GM21423 (cell line): Measurements from ENCODE around the gene SLC43A2.

Source experiments
- ATAC-seq: cut with Tn5 transposase; IDR thresholded peaks from one replicate; pipeline ENCODE4 v1.9.1; 2021; ENCODE audit warnings: mild to moderate bottlenecking, moderate library complexity; ENCODE audit not compliant: unreplicated experiment

Gene SLC43A2

DNA sequence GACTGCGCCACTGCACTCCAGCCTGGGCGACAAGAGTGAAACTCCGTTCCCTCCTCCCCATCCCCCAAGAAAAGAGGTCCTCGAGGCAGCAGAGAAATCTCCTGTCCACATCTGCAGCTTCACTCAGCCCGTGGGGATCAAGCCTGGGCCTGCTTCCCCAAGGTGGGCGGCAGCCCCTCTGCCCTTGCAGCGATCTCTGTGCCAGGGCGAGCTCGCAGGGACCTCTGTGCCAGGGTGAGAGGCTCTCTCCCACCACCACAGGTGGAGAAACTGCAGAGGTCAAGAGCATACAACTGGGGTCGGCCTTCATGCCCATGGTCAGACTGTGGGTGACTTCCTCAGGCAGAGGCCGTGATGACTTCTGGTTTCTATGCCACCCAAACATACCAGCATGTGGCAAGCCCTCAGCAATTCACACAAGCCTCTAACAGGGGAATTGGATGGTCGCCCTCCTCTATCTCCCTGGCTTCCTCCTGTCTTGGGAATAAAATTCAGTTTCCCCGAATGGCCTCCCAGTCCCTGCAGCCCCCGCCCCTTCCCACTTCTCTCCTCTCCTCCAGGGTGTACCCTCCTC lies 5.5 kb downstream of the SLC43A2 start:
- ATAC-seq, result no peak

GRCh38 chr17:1621273-1621954 lies 7.2 kb downstream of the SLC43A2 start:
- no peak for ATAC-seq

DNA sequence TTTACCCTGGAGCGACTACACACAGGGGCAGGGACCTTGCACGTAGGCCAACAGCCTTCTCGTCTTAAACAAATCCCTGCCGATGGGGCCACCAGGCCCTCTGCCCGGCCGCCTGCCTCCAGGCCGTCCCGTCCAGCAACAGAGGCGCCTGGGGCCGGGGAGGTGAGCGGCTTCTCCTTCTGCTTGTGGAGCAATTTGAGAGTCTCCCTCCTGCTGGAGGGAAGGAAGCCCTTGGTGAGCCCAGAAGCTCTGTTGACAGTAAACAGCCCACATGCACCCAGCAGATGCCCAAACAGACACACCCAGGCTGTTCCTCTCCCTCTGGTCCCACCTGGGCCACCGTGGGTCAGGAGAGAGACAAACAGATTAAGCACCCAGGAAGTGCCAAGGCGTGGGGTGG lies 8.1 kb downstream of the SLC43A2 start:
- ATAC-seq, result no peak

GRCh38 chr17:1617620-1618174 lies 10.9 kb downstream of the SLC43A2 start:
- ATAC-seq, result no peak

DNA sequence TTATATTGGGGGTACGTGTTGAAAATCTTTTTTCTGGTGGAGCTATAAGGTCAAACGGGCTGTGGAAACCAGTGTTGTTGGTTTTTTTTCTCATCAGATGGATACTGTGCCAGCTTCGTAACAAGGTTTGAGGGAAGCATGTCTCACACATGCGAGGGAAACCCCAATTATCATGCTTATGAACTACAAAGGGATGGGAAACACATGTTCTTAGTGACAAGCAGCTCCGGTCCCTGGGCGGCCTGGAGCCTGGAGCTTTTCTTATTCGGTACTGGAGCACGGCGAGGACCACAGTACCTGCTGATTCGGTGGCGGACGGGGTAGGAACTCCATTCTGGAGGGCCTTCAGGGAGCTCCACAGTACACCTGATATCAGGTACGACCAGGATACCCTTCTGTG lies 12.5 kb downstream of the SLC43A2 start:
- no peak for ATAC-seq

- no peak for ATAC-seq
Measured at GRCh38 chr17:1612400-1612799, 16.2 kb downstream of the SLC43A2 start.

DNA sequence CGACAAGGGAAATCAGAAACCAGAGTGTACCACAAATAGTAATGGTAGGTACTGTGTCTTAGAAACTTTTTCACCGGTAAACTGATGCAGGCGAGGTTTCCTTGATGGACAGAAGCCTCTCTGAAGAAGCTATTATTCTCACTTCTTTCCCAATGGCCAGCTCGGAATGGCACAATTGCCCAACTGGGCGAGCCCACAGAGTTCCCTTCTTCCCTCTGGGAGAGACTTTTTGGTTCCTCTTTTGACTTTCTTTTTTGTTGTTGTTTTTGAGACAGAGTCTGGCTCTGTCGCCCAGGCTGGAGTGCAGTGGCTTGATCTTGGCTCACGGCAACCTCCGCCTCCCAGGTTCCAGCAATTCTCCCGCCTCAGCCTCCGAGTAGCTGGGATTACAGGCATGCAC lies 16.9 kb downstream of the SLC43A2 start:
- ATAC-seq, result no peak

GRCh38 chr17:1608676-1609075 lies 20.0 kb downstream of the SLC43A2 start:
- no peak for ATAC-seq

DNA sequence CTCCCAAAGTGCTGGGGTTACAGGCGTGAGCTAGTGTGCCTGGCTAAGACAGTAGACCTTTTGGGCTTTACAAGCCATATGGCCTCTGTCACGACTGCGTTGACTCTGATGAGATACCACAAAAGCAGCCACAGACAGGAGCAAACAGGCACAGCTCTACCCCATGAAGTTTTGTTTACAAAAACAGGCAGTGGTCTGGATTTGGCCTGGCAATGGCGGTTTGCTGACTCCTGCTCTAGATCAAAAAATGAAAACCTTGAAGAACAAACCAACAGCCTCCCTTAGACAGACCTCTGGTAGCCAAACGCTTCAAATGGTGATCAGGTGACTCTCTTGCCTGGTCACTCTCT lies 20.7 kb downstream of the SLC43A2 start:
- no peak for ATAC-seq

- no peak for ATAC-seq
Measured at GRCh38 chr17:1606352-1606985, 22.2 kb downstream of the SLC43A2 start.

DNA sequence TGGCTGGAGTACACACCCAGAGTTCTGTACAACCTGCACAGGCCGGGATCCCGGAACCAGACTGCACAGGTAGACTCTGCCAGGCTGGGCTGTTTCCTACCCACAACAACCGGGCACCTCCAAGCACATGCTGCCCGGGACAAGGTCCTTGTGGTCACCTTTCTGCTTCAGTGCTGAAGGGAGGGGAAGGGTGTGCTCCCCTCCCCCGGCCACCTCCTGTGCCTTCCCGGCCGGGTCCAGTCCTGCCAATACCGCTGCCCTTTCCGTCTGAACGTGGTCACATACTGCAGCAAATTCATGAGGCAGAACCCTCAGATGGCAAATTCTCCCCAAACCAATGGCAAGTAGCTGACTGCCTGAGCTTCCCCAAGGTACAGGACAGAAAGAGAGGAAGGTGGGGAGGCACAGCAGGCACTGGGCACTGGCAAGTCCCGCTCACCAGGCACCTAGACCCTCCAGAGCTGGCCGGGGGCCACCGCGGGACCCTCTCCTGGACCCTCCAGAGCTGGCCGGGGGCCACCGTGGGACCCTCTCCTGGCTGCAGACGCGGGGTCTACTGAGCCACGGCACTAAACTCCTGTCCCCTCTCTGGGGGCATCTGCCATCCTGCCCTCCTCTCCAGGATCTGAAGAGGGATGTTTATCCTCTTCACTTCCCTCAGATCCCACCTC lies 22.8 kb downstream of the SLC43A2 start:
- no peak for ATAC-seq

DNA sequence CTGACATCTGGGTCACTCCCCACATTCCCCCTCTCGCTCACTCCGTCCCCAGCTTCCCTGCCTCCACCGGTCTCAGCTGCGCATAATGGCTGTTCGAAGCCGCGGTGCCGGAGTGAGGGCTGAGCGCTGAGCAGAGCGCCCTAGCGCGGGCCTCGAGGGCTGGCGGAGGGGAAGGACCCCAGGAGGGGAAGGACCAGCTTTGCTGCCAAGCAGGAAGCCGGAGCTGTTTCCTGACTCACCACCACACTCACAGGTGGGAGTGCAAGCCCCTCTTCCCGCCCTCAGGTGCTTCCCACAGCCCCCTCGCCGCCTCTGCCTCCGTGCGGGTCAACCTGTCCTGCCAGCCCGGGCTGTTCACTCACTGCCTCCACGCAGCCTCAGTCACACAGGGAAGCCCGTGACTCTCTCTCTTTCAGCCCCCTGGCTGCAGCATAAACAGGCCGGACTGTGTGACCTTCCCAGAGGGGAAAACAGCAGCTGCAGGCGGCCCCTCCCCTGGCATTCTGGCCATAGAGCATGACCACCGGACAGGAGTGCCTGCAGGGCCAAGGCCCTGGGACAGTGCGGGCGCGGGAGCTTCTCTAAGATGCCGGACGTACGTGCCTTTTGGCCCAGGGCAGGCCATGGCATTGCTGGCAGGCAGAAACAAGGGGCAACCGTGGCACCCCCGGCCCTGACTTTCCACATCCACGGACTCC lies 23.7 kb downstream of the SLC43A2 start:
- no peak for ATAC-seq

DNA sequence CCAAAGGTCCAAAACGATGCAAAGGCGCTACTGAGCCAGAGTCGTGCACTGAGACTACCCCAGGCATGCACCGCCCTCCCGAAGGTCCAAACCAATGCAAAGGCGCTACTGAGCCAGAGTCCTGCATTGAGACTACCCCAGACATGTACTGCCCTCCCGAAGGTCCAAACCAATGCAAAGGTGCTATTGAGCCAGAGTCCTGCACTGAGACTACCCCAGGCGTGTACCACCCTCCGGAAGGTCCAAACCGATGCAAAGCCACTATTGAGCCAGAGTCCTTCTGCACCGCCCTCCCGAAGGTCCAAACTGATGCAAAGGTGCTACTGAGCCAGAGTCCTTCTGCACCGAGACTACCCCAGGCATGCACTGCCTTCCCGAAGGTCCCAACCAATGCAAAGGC lies 27.1 kb downstream of the SLC43A2 start:
- no peak for ATAC-seq

- no peak for ATAC-seq
Measured at GRCh38 chr17:1598399-1599095, 30.1 kb downstream of the SLC43A2 start.

DNA sequence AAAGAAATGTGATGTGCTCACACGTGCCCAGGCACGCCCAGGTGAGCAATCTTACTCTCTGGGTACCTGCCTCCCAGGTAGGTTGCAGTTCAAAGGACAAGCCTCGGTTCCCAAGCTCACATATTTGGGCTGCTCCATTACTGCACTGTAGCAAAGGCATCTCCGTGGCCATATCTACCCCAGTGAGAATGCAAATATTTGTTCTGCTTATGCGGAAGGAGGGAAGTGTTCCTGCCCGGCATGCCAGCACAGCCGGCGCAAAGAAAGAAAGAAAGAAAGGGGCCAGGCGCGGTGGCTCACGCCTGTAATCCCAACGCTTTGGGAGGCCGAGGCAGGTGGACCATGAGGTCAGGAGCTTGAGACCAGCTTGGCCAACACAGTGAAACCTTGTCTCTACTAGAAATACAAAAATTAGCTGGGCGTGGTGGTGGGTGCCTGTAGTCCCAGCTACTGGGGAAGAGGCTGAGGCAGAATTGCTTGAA lies 30.7 kb downstream of the SLC43A2 start:
- ATAC-seq, result no peak

DNA sequence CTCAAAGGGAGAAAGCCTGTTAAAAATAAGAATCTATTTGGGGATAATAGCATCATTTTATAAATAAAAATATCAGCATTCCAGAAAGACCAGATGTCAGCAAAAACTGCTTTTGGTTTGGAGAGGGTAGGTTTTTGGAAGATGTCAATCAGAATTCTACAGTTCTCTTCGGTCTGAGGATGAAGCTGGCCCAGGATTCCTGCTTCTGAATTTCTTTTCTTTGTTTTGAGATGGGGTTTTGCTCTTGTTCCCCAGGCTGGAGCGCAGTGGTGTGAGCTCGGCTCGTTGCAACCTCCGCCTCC lies 35.1 kb downstream of the SLC43A2 start:
- no peak for ATAC-seq

DNA sequence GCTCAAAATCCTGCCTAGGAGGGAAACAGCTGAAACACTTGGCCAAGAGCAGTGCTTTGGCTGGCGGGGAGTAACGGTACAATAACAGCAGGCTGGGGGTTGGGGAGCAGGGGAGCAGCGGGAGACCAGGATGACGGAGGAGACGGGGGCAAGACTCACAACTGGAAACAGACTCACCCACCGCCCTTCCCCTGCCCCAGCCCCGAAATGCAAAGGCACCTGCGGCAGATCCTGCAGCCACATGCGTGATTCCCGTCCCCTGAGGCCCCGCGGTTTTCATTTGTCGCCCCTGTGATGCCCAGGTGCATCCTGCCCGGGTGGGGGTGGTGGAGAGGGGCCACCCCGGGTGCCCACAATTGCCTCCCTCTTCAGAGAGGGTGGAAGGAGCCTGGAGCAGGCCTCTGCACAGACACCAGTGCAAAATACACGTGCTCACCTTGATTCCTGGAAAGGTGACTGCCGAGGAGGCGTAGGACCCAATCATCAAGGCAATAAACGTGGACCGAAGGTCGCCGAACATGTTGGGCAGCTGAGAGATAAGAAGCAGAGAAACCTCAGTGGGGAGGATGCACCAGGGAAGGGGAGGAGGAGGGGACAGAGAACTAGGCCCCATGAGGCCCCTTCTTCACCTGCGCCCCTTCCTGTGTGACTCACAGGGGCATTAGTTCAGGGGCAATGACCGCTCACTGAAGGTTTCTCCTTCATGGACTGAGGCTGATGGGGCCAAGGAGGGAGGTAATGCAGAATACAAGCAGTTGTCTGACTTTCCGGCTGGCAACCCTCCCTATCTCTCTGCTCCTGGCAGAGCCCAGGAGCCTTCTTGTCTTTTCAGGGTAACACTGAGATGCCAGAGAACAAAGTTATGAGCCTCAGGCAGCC lies 35.6 kb downstream of the SLC43A2 start:
- ATAC-seq, result peak; percentile 72

DNA sequence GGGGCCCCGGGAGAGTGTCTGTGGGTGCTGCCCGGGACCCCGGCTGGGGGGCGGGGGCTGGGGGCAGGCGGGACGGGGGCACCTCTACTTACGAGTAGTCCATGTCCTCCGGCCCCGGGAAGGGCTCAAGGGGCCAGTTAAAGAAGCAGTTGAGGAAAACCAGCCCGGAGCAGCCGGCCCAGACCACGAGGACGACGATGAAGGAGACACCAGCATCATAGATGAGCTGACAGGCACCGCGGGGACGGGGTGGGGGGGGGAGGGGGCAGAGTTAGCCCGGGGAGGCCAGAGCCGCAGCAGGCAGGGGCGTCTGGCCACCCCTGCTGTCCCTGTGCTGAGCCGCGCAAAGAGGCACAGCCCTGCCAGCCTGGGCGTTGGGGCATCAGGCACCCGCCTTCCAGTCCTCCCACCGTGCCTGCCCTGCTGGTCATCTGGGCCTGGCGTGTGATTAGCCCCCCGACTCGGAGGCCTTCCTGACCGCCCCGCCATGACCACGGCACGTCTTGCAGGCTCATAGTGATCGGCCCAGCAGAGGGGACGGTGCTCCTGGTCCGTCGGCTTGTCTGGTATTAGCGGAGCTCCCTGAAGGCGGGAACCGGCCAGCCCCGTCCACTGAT lies 37.1 kb downstream of the SLC43A2 start:
- no peak for ATAC-seq
